HCT116 (cell line): Measurements from ENCODE around the gene ZRANB1. TPM values are rescaled to one million over a fixed set of nuclear protein-coding genes. Genes with fewer than 3 reads are reported as not detected.

ENCODE experiments used
- ATAC-seq: fragments of 200-7000 bp; cut with Tn5 transposase; 2 replicates; pipeline ENCODE4 v1.9.1; 2020; ENCODE audit warnings: mild to moderate bottlenecking, moderate library complexity
- BruUV-seq: library from RNA; stranded (reverse); fragments of 400-500 nt; replicated peaks from 2 replicates; lab custom pipeline; 2021; lab: Mats Ljungman, UMichigan
- CTCF ChIA-PET: fragments of 300-600 bp; sonication (Branson Sonifier 250); formaldehyde crosslinking; loops from one replicate; lab custom pipeline; 2021; ENCODE audit warnings: antibody characterized with exemption; lab: Charles Lee
- POLR2A ChIA-PET: fragments of 300-600, 350-600 bp; sonication (Branson Sonifier 250); formaldehyde crosslinking; loops from one replicate; lab custom pipeline; 2021; ENCODE audit warnings: antibody characterized with exemption; lab: Charles Lee
- RAD21 ChIA-PET, 2 experiments: fragments of 300-600 bp; sonication (Branson Sonifier 250); formaldehyde crosslinking; loops; one replicate each; lab custom pipeline; 2023; ENCODE audit warnings: low total read pairs in 2 of 2; ENCODE audit not compliant: uncharacterized antibody in 2 of 2, unreplicated experiment in 2 of 2, low non-redundant PET in 1 of 2; lab: Charles Lee
- DNase-seq: peaks from one replicate; pipeline ENCODE4 v3.0.0-alpha.2; 2010; ENCODE audit warnings: low read depth, low spot score
- H2AFZ ChIP-seq: fragments of 200-600 bp; shearing (Covaris generic), sonication (generic); 2 replicates; pipeline ENCODE4 v1.6.1; 2017; ENCODE audit warnings: low read depth, mixed run types, mixed read lengths, antibody characterized with exemption, low read length; ENCODE audit not compliant: poor library complexity, severe bottlenecking
- H3K27ac ChIP-seq: 2 replicates; pipeline ENCODE4 v1.5.1; 2012; ENCODE audit warnings: low read depth, low read length
- H3K27me3 ChIP-seq: fragments of 200-600 bp; sonication (generic); 2 replicates; pipeline ENCODE4 v1.6.1; 2016; ENCODE audit warnings: mixed run types, low read length, mixed read lengths; ENCODE audit not compliant: insufficient read depth
- H3K36me3 ChIP-seq, 2 experiments: fragments of 200-500 bp in 1 of 2; fragments of 200-600 bp in 1 of 2; sonication (Bioruptor generic) in 1 of 2; sonication (generic) in 1 of 2; 2 replicates each; pipeline versions ENCODE4 v1.5.1 to v1.6.1; 2014 to 2016; ENCODE audit warnings: low read length in 2 of 2, inconsistent platforms in 1 of 2, mixed read lengths in 1 of 2, mixed run types in 1 of 2; ENCODE audit not compliant: insufficient read depth in 2 of 2, control insufficient read depth in 1 of 2
- H3K4me1 ChIP-seq, 2 experiments: fragments of 200-600 bp in 1 of 2; sonication (generic) in 1 of 2; 2 replicates each; pipeline versions ENCODE4 v1.5.1 to v1.6.1; 2012 to 2017; ENCODE audit warnings: low read length in 2 of 2, inconsistent platforms in 1 of 2, mild to moderate bottlenecking in 1 of 2, mixed read lengths in 1 of 2, mixed run types in 1 of 2, moderate library complexity in 1 of 2; ENCODE audit not compliant: insufficient read depth in 2 of 2, control insufficient read depth in 1 of 2
- H3K4me2 ChIP-seq: fragments of 200-600 bp; sonication (generic); 2 replicates; pipeline ENCODE4 v1.6.1; 2017; ENCODE audit warnings: mixed run types, low read length, mixed read lengths
- H3K4me3 ChIP-seq, 2 experiments: fragments of 200-600 bp in 1 of 2; sonication (generic) in 1 of 2; replicated peaks in 1 of 2; 2 replicates each; pipeline ENCODE4 v1.5.1; 2011 to 2016; ENCODE audit warnings: low read length in 2 of 2, control low read depth in 1 of 2, low read depth in 1 of 2, mild to moderate bottlenecking in 1 of 2, mixed read lengths in 1 of 2, mixed run types in 1 of 2
- H3K79me2 ChIP-seq: fragments of 200-600 bp; sonication (generic); 2 replicates; pipeline ENCODE4 v1.6.1; 2017; ENCODE audit warnings: mild to moderate bottlenecking, mixed run types, low read length, moderate library complexity, mixed read lengths; ENCODE audit not compliant: insufficient read depth
- H3K9ac ChIP-seq: fragments of 200-600 bp; sonication (generic); 2 replicates; pipeline ENCODE4 v1.6.1; 2016; ENCODE audit warnings: low read length, mixed read lengths
- H3K9me2 ChIP-seq: fragments of 200-600 bp; sonication (generic), shearing (Covaris generic); 2 replicates; pipeline ENCODE4 v1.6.1; 2017; ENCODE audit warnings: mixed run types, mild to moderate bottlenecking, moderate library complexity; ENCODE audit not compliant: insufficient read depth
- H3K9me3 ChIP-seq, 2 experiments: fragments of 200-500 bp in 1 of 2; fragments of 200-600 bp in 1 of 2; sonication (Bioruptor generic) in 1 of 2; sonication (generic) in 1 of 2; 2 replicates each; pipeline ENCODE4 v1.6.1; 2014 to 2017; ENCODE audit warnings: low read length in 2 of 2, mixed read lengths in 2 of 2, inconsistent platforms in 1 of 2, low read depth in 1 of 2, mild to moderate bottlenecking in 1 of 2, mixed run types in 1 of 2, moderate library complexity in 1 of 2; ENCODE audit not compliant: control insufficient read depth in 1 of 2, insufficient read depth in 1 of 2
- H4K20me1 ChIP-seq: fragments of 200-600 bp; sonication (generic), shearing (Covaris generic); 2 replicates; pipeline ENCODE4 v1.6.1; 2017; ENCODE audit warnings: mixed run types, mild to moderate bottlenecking, moderate library complexity; ENCODE audit not compliant: insufficient read depth
- CBX3 ChIP-seq: IDR thresholded peaks from 2 replicates; pipeline ENCODE4 v1.6.1; 2012; ENCODE audit warnings: low read depth
- ELF1 ChIP-seq: IDR thresholded peaks from 2 replicates; pipeline ENCODE4 v1.6.1; 2012; ENCODE audit warnings: low read depth, borderline replicate concordance
- POLR2A ChIP-seq: IDR thresholded peaks from 2 replicates; pipeline ENCODE4 v1.7.0; 2011; ENCODE audit warnings: borderline replicate concordance; ENCODE audit not compliant: insufficient read depth, insufficient read length; ENCODE audit errors: extremely low read depth
- SRF ChIP-seq: IDR thresholded peaks from 2 replicates; pipeline ENCODE4 v1.6.1; 2012; ENCODE audit warnings: low read depth
- intact Hi-C: fragments of 100-400 bp; cut with micrococcal nuclease; formaldehyde crosslinking; loops from 2 replicates; pipeline ENCODE4 v1.10.0; 2022
- total RNA-seq: library from RNA; stranded (reverse); gene quantifications from one replicate; pipeline ENCODE4 v1.2.1, GENCODE V29; 2021; ENCODE audit not compliant: unreplicated experiment
- TF ChIP-seq, protein P1 (sequence below): IDR thresholded peaks from 2 replicates; pipeline ENCODE4 v1.6.1; 2012; ENCODE audit warnings: low read depth
- TF ChIP-seq, protein P2 (sequence below), 3 experiments: fragments of 200-600 bp in 1 of 3; sonication (generic) in 1 of 3; IDR thresholded peaks in 2 of 3; conservative IDR thresholded peaks in 1 of 3; 2 replicates each; pipeline ENCODE4 v1.5.1; 2012 to 2017; ENCODE audit warnings: low read depth in 2 of 3, low read length in 2 of 3, antibody characterized with exemption in 1 of 3, borderline replicate concordance in 1 of 3, control low read depth in 1 of 3, mild to moderate bottlenecking in 1 of 3, mixed read lengths in 1 of 3, mixed run types in 1 of 3, moderate library complexity in 1 of 3; ENCODE audit not compliant: insufficient read depth in 1 of 3
- TF ChIP-seq, protein P3 (sequence below): IDR thresholded peaks from 2 replicates; pipeline ENCODE4 v1.6.1; 2011; ENCODE audit warnings: mild to moderate bottlenecking, low read length, moderate library complexity; ENCODE audit not compliant: insufficient replicate concordance; ENCODE audit errors: extremely low read depth

Gene ZRANB1
- total RNA-seq, 1 experiment from 2014 or later: 23.9 TPM

DNA sequence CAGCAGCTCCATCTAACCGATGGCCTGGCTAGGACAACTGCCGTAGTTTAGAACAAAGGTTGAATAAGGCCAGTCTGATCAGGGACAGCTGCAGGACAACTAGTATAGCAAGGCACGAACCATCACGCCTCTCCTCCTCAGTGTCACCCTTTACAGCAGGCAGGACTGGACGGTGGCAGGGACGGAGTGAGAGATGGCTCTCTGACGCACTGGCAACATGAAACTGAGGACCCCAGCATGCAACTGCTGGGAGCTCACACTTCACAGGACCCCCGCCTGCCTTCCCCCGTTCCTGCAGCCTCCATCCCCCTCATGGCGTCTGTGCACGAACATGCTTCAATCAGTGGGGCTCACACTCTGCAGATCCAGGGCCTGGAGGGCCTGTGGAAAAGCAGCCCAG is 53.7 kb downstream of the ZRANB1 start (continued):
- TF ChIP-seq, protein P1, sequence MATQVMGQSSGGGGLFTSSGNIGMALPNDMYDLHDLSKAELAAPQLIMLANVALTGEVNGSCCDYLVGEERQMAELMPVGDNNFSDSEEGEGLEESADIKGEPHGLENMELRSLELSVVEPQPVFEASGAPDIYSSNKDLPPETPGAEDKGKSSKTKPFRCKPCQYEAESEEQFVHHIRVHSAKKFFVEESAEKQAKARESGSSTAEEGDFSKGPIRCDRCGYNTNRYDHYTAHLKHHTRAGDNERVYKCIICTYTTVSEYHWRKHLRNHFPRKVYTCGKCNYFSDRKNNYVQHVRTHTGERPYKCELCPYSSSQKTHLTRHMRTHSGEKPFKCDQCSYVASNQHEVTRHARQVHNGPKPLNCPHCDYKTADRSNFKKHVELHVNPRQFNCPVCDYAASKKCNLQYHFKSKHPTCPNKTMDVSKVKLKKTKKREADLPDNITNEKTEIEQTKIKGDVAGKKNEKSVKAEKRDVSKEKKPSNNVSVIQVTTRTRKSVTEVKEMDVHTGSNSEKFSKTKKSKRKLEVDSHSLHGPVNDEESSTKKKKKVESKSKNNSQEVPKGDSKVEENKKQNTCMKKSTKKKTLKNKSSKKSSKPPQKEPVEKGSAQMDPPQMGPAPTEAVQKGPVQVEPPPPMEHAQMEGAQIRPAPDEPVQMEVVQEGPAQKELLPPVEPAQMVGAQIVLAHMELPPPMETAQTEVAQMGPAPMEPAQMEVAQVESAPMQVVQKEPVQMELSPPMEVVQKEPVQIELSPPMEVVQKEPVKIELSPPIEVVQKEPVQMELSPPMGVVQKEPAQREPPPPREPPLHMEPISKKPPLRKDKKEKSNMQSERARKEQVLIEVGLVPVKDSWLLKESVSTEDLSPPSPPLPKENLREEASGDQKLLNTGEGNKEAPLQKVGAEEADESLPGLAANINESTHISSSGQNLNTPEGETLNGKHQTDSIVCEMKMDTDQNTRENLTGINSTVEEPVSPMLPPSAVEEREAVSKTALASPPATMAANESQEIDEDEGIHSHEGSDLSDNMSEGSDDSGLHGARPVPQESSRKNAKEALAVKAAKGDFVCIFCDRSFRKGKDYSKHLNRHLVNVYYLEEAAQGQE: no peak

DNA sequence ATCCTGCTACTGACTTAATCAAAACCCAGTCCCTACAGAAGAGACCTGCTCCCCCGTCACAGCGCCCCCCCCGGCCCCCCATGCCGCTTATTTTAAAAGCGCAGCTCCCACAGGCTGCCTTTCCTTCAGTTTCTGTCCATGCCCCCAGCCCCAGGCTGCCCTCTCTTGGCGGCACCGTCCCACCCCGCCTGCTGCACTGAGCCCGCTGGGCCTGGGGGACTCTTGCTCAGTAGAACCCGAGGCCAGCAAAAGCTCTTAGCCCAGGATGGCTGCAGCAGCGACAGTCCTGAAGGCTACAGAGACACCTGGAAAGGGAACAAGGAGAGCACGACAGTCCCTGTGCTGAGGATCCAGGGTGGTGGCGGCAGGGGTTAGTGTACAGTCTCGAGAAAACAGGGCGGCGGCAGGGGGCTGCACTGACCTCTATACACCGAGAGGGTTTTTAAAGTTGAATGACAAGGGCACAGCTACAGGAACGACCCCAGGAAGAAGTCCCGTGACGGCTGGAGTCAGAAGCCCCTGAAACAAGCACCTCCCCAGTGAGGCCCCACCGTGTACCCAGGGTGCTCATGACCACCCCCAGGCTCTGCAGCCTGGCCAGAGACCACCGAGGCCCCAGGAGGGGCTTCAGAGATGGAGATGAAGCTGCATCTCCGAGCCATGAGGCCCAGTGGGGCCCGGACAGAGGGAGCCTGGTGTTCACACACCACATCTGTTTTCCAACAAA is 54.4 kb downstream of the ZRANB1 start:
- intact Hi-C loops: loop anchor here (10.0 kb wide), 1 partner anchor 349 kb away; no protein-coding TSS in a partner anchor
- TF ChIP-seq ELF1 (no peak), POLR2A (no peak), SRF (no peak), CBX3 (no peak)
- TF ChIP-seq, protein P2, sequence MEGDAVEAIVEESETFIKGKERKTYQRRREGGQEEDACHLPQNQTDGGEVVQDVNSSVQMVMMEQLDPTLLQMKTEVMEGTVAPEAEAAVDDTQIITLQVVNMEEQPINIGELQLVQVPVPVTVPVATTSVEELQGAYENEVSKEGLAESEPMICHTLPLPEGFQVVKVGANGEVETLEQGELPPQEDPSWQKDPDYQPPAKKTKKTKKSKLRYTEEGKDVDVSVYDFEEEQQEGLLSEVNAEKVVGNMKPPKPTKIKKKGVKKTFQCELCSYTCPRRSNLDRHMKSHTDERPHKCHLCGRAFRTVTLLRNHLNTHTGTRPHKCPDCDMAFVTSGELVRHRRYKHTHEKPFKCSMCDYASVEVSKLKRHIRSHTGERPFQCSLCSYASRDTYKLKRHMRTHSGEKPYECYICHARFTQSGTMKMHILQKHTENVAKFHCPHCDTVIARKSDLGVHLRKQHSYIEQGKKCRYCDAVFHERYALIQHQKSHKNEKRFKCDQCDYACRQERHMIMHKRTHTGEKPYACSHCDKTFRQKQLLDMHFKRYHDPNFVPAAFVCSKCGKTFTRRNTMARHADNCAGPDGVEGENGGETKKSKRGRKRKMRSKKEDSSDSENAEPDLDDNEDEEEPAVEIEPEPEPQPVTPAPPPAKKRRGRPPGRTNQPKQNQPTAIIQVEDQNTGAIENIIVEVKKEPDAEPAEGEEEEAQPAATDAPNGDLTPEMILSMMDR (IDR thresholded peaks at IDR 0.05 in 2 of 3, conservative IDR thresholded peaks at IDR 0.05 in 1 of 3; ENCODE audit: borderline replicate concordance in 1 of 3, insufficient read depth in 1 of 3, low read depth in 2 of 3, low read length in 2 of 3): no peak
- TF ChIP-seq, protein P3, sequence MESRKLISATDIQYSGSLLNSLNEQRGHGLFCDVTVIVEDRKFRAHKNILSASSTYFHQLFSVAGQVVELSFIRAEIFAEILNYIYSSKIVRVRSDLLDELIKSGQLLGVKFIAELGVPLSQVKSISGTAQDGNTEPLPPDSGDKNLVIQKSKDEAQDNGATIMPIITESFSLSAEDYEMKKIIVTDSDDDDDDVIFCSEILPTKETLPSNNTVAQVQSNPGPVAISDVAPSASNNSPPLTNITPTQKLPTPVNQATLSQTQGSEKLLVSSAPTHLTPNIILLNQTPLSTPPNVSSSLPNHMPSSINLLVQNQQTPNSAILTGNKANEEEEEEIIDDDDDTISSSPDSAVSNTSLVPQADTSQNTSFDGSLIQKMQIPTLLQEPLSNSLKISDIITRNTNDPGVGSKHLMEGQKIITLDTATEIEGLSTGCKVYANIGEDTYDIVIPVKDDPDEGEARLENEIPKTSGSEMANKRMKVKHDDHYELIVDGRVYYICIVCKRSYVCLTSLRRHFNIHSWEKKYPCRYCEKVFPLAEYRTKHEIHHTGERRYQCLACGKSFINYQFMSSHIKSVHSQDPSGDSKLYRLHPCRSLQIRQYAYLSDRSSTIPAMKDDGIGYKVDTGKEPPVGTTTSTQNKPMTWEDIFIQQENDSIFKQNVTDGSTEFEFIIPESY: no peak
- H3K4me1 ChIP-seq: no peaks in the 10 kb centered on the region
- H3K79me2 ChIP-seq: peaks cover 6% of the 10 kb centered on the region; the same call in 1 of the 2 replicates
- H4K20me1 ChIP-seq: peaks cover 10% of the 10 kb centered on the region; the same call in 1 of the 2 replicates
- H3K9me3 ChIP-seq: no peaks in the 10 kb centered on the region
- DNase-seq: no peak
- H3K4me2 ChIP-seq: no peak overlapping the region
- no peaks in the 10 kb centered on the region for H3K9me2 ChIP-seq
- POLR2A ChIA-PET: no interaction called here
- CTCF ChIA-PET: no interaction called here
- no peak overlapping the region for H3K27ac ChIP-seq
- no peak overlapping the region for H3K9ac ChIP-seq
- H2AFZ ChIP-seq: no peak overlapping the region
- RAD21 ChIA-PET: no interaction called here
- H3K4me3 ChIP-seq: no peak overlapping the region
- no peaks in the 10 kb centered on the region for H3K27me3 ChIP-seq
- peaks cover 58 to 68% of the 10 kb centered on the region in 2 experiments for H3K36me3 ChIP-seq
- no TSS peak for BruUV-seq
- ATAC-seq: no peak
